Smooth muscle cell (in vitro differentiated cells): ENCODE measurements around the gene KRT2. TPM values are rescaled to one million over a fixed set of nuclear protein-coding genes. Genes with fewer than 3 reads are reported as not detected.

Experiments
- DNase-seq: peaks from one replicate; lab custom pipeline; 2025; ENCODE audit not compliant: unreplicated experiment; lab: John Stamatoyannopoulos, UW
- H2AFZ ChIP-seq: fragments of 200-600 bp; sonication (generic); 2 replicates; pipeline ENCODE4 v1.6.0; 2016; ENCODE audit warnings: antibody characterized with exemption, low read depth, mild to moderate bottlenecking
- H3F3A ChIP-seq: fragments of 200-600 bp; sonication (generic); 2 replicates; pipeline ENCODE4 v1.6.0; 2017; ENCODE audit warnings: antibody characterized with exemption, low read depth
- H3K27ac ChIP-seq: fragments of 200-600 bp; sonication (generic); 2 replicates; pipeline ENCODE4 v1.5.1; 2016; ENCODE audit warnings: low read depth, mild to moderate bottlenecking
- H3K27me3 ChIP-seq: fragments of 200-600 bp; sonication (generic); 2 replicates; pipeline ENCODE4 v1.6.1; 2016; ENCODE audit warnings: low read depth, mild to moderate bottlenecking
- H3K36me3 ChIP-seq: fragments of 200-600 bp; sonication (generic); 2 replicates; pipeline ENCODE4 v1.5.1; 2016; ENCODE audit warnings: low read depth
- H3K4me1 ChIP-seq: fragments of 200-600 bp; sonication (generic); 2 replicates; pipeline ENCODE4 v1.5.1; 2016; ENCODE audit warnings: low read depth
- H3K4me2 ChIP-seq: fragments of 200-600 bp; sonication (generic); 2 replicates; pipeline ENCODE4 v1.6.0; 2016; ENCODE audit warnings: mild to moderate bottlenecking
- H3K4me3 ChIP-seq: fragments of 200-600 bp; sonication (generic); 2 replicates; pipeline ENCODE4 v1.5.1; 2016; ENCODE audit warnings: mild to moderate bottlenecking
- H3K79me2 ChIP-seq: fragments of 200-600 bp; sonication (generic); 2 replicates; pipeline ENCODE4 v1.6.0; 2016; ENCODE audit warnings: low read depth, mild to moderate bottlenecking
- H3K9ac ChIP-seq: fragments of 200-600 bp; sonication (generic); 2 replicates; pipeline ENCODE4 v1.6.0; 2016; ENCODE audit warnings: low read depth
- H3K9me3 ChIP-seq: fragments of 200-600 bp; sonication (generic); replicated peaks from 2 replicates; pipeline ENCODE4 v1.5.1; 2016; ENCODE audit warnings: low read depth
- H4K20me1 ChIP-seq: fragments of 200-600 bp; sonication (generic); 2 replicates; pipeline ENCODE4 v1.6.0; 2016; ENCODE audit warnings: low read depth
- CTCF ChIP-seq: fragments of 200-600 bp; sonication (generic); IDR thresholded peaks from 2 replicates; pipeline ENCODE4 v1.5.1; 2017; ENCODE audit warnings: borderline replicate concordance, mild to moderate bottlenecking, antibody characterized with exemption; ENCODE audit not compliant: insufficient read depth, poor library complexity, severe bottlenecking
- WGBS: methylation state at CpG from one replicate; pipeline ENCODE4 v1.1.7; 2016; ENCODE audit warnings: low lambda C conversion rate; 5-methylcytosine and 5-hydroxymethylcytosine counted together
- polyA plus RNA-seq: library from polyadenylated mRNA; unstranded; fragments of >200 nt; fragmentation: Nextera tagmentation; extraction: Ambion mirVana; gene quantifications from 2 replicates; pipeline ENCODE4 v1.2.1, GENCODE V29; 2016
- total RNA-seq: library from RNA; depleted of rRNA; stranded (reverse); fragments of >200 nt; gene quantifications from 2 replicates; pipeline ENCODE4 v1.2.3, GENCODE V29; 2014

Gene KRT2
- total and polyA plus RNA-seq, 2 experiments from 2014 or later: not detected

GRCh38 chr12:52636592-52637258, 15.3 kb downstream of the KRT2 start:
- DNase-seq: no peak
- Histone ChIP-seq H3K36me3 (no peaks in the 10 kb centered on the region), H3F3A (no peaks in the 10 kb centered on the region), H2AFZ (no peak overlapping the region), H4K20me1 (no peaks in the 10 kb centered on the region), H3K4me1 (no peaks in the 10 kb centered on the region), H3K9me3 (no peaks in the 10 kb centered on the region), H3K79me2 (no peaks in the 10 kb centered on the region), H3K4me3 (no peak overlapping the region), H3K4me2 (no peak overlapping the region), H3K27me3 (peaks cover 39% of the 10 kb centered on the region), H3K9ac (no peak overlapping the region), H3K27ac (no peak overlapping the region)
- 75% methylated on average over 5 of the region's 5 CpGs for WGBS
- TF ChIP-seq CTCF: no peak

GRCh38 chr12:52636189-52636588, 15.8 kb downstream of the KRT2 start:
- no peaks in the 10 kb centered on the region for H3K79me2 ChIP-seq
- no peaks in the 10 kb centered on the region for H3K4me1 ChIP-seq
- no peak overlapping the region for H3K9ac ChIP-seq
- no peaks in the 10 kb centered on the region for H3F3A ChIP-seq
- no peak overlapping the region for H3K4me2 ChIP-seq
- H4K20me1 ChIP-seq: no peaks in the 10 kb centered on the region
- peaks cover 34% of the 10 kb centered on the region for H3K27me3 ChIP-seq
- H3K27ac ChIP-seq: no peak overlapping the region
- no peaks in the 10 kb centered on the region for H3K36me3 ChIP-seq
- TF ChIP-seq CTCF: no peak
- no peak overlapping the region for H2AFZ ChIP-seq
- no peaks in the 10 kb centered on the region for H3K9me3 ChIP-seq
- no peak for DNase-seq
- WGBS: 89% methylated on average over 6 of the region's 6 CpGs
- no peak overlapping the region for H3K4me3 ChIP-seq

GRCh38 chr12:52634266-52635056, 17.6 kb downstream of the KRT2 start:
- no peak for DNase-seq
- WGBS: 68% methylated on average over 7 of the region's 7 CpGs
- Histone ChIP-seq H4K20me1 (no peaks in the 10 kb centered on the region), H3K9me3 (no peaks in the 10 kb centered on the region), H3K9ac (no peak overlapping the region), H2AFZ (no peak overlapping the region), H3K4me3 (no peak overlapping the region), H3K79me2 (no peaks in the 10 kb centered on the region), H3K4me2 (no peak overlapping the region), H3K4me1 (no peaks in the 10 kb centered on the region), H3K27me3 (peaks cover 36% of the 10 kb centered on the region), H3K27ac (no peak overlapping the region), H3K36me3 (no peaks in the 10 kb centered on the region), H3F3A (no peaks in the 10 kb centered on the region)
- no peak for TF ChIP-seq CTCF

- no peaks in the 10 kb centered on the region for H3K36me3 ChIP-seq
- no peak overlapping the region for H3K4me3 ChIP-seq
- no peaks in the 10 kb centered on the region for H3F3A ChIP-seq
- no peak for TF ChIP-seq CTCF
- H3K27me3 ChIP-seq: peaks cover 26% of the 10 kb centered on the region
- H4K20me1 ChIP-seq: no peaks in the 10 kb centered on the region
- no peak overlapping the region for H2AFZ ChIP-seq
- H3K79me2 ChIP-seq: no peaks in the 10 kb centered on the region
- no peak for DNase-seq
- no peak overlapping the region for H3K9ac ChIP-seq
- WGBS: 85% methylated on average over 4 of the region's 4 CpGs
- H3K4me2 ChIP-seq: no peak overlapping the region
- H3K27ac ChIP-seq: no peak overlapping the region
- H3K9me3 ChIP-seq: no peaks in the 10 kb centered on the region
- H3K4me1 ChIP-seq: no peaks in the 10 kb centered on the region
These were observed 18.6 kb downstream of the KRT2 start for GRCh38 chr12:52633383-52633782.
